WTC11 (cell line): Measurements from ENCODE around the gene TRRAP. TPM values are rescaled to one million over a fixed set of nuclear protein-coding genes. Genes with fewer than 3 reads are reported as not detected.
A peak's percentile ranks its signal among the peaks of the same experiment; 100 is the strongest.
"Not testable (repeated sequence)": the region's sequence is repeated elsewhere in the genome, so short reads cannot be mapped to it uniquely, and the experiment has no call there.

Experiments
- ATAC-seq: fragments of 200-7000 bp; cut with Tn5 transposase; 2 replicates; pipeline ENCODE4 v1.10.0; 2021; ENCODE audit warnings: mild to moderate bottlenecking, moderate library complexity
- CTCF ChIA-PET: fragments of 300-600 bp; sonication (Branson Sonifier 250); formaldehyde crosslinking; loops from one replicate; lab custom pipeline; 2021; ENCODE audit warnings: antibody characterized with exemption; lab: Charles Lee
- POLR2A ChIA-PET: fragments of 350-600 bp; sonication (Branson Sonifier 250); formaldehyde crosslinking; loops from one replicate; lab custom pipeline; 2021; ENCODE audit warnings: antibody characterized with exemption; lab: Charles Lee
- DNase-seq: peaks from one replicate; pipeline ENCODE4 v3.0.0; 2021; ENCODE audit warnings: low spot score
- H3K27ac Mint-ChIP-seq: 2 replicates; pipeline ENCODE4 v1.8.0; 2021; ENCODE audit warnings: mixed read lengths
- H3K27me3 Mint-ChIP-seq: 2 replicates; pipeline ENCODE4 v1.8.0; 2021; ENCODE audit warnings: low read depth, mild to moderate bottlenecking, moderate library complexity, mixed read lengths
- H3K36me3 Mint-ChIP-seq: 2 replicates; pipeline ENCODE4 v1.8.0; 2021; ENCODE audit warnings: mixed read lengths
- H3K4me1 Mint-ChIP-seq: 2 replicates; pipeline ENCODE4 v1.8.0; 2022; ENCODE audit warnings: mixed read lengths
- H3K4me3 Mint-ChIP-seq: 2 replicates; pipeline ENCODE4 v1.8.0; 2021; ENCODE audit warnings: mild to moderate bottlenecking, moderate library complexity, mixed read lengths
- H3K9me3 Mint-ChIP-seq: 2 replicates; pipeline ENCODE4 v1.8.0; 2021; ENCODE audit warnings: mixed read lengths
- E2F5 ChIP-seq: sonication (generic); formaldehyde crosslinking; IDR thresholded peaks from 2 replicates; pipeline ENCODE4 v1.8.1; 2022; ENCODE audit warnings: mild to moderate bottlenecking, moderate library complexity, missing genetic modification reagents
- EMX1 ChIP-seq: fragments of 250-450 bp; sonication (Bioruptor Pico); IDR thresholded peaks from 2 replicates; pipeline ENCODE4 v1.8.0; 2021; ENCODE audit warnings: mild to moderate bottlenecking
- FOXJ3 ChIP-seq: sonication (generic); formaldehyde crosslinking; IDR thresholded peaks from 2 replicates; pipeline ENCODE4 v1.9.0; 2021; ENCODE audit warnings: missing genetic modification reagents, mild to moderate bottlenecking, borderline replicate concordance
- GTF2I ChIP-seq: fragments of 250-450 bp; sonication (Bioruptor Pico); conservative IDR thresholded peaks from 2 replicates; pipeline ENCODE4 v1.4.0; 2021; ENCODE audit warnings: mild to moderate bottlenecking
- NR1H2 ChIP-seq: sonication (generic); formaldehyde crosslinking; IDR thresholded peaks from 2 replicates; pipeline ENCODE4 v1.9.0; 2021; ENCODE audit warnings: mild to moderate bottlenecking, moderate library complexity, missing genetic modification reagents
- USF2 ChIP-seq: sonication (generic); formaldehyde crosslinking; IDR thresholded peaks from 2 replicates; pipeline ENCODE4 v1.8.1; 2023; ENCODE audit warnings: mild to moderate bottlenecking, missing genetic modification reagents, moderate library complexity
- ZNF121 ChIP-seq: sonication (generic); formaldehyde crosslinking; IDR thresholded peaks from 2 replicates; pipeline ENCODE4 v1.8.0; 2023; ENCODE audit warnings: missing genetic modification reagents
- ZNF416 ChIP-seq: fragments of 250-450 bp; sonication (Bioruptor Pico); IDR thresholded peaks from 2 replicates; pipeline ENCODE4 v1.9.0; 2021; ENCODE audit warnings: mild to moderate bottlenecking, inconsistent platforms
- total RNA-seq: library from RNA; stranded (reverse); gene quantifications from 3 replicates; pipeline ENCODE4 v1.2.3, GENCODE V29; 2021
- TF ChIP-seq, protein P1 (sequence below): fragments of 200-600 bp; IDR thresholded peaks from 2 replicates; pipeline ENCODE4 v1.8.0; 2022; ENCODE audit warnings: antibody characterized with exemption
- TF ChIP-seq, protein P2 (sequence below): fragments of 250-450 bp; sonication (Bioruptor Pico); IDR thresholded peaks from 2 replicates; pipeline ENCODE4 v2.1.2; 2022; ENCODE audit warnings: mild to moderate bottlenecking, moderate library complexity
- TF ChIP-seq, protein P3 (sequence below): sonication (generic); formaldehyde crosslinking; IDR thresholded peaks from 2 replicates; pipeline ENCODE4 v1.8.0; 2023; ENCODE audit warnings: missing genetic modification reagents, mild to moderate bottlenecking, borderline replicate concordance

Gene TRRAP
- total RNA-seq, 1 experiment from 2014 or later, result 46.5 TPM

DNA sequence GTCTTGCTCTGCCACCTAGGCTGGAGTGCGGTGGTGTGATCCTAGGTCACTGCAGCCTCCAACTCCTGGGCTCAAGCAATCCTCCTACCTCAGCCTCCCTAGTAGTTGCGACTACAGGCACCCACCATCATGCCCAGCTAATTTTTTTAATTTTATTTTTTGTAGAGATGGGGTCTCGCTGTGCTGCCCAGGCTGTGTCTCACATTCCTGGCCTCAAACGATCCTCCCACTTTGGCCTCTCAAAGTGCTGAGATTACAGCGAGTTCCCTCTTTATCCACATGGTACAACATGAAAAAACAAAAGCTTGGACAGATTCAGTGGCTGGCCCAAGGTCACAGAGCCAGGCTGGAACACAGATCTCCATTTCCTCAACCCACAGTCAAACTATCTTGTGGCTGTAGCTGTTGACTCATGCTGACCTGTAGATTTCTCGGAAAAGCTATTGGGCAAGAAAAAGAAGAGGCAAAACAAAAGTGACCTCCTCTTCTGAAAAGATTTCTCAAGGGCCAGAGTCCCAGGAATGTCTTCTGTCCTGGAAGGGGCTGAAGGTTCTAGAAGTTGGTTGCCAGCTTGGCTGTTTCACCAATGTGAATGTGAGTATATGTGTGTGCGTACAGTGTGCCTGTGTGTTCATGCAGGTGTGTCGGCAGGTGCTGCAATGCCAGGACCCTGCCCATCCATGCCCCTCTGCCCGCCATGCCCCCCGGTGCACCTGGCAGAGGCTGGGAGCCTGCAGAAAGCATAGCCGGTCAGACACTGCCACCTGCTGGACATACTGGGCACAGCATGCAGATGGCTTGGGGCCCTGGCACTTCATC is 36.9 kb upstream of the TRRAP start:
- Mint-ChIP-seq H3K4me3 (no peak overlapping the region), H3K27ac (no peak overlapping the region), H3K27me3 (no peaks in the 10 kb centered on the region), H3K4me1 (peaks cover 8% of the 10 kb centered on the region), H3K9me3 (no peaks in the 10 kb centered on the region), H3K36me3 (no peaks in the 10 kb centered on the region)
- ChIA-PET CTCF (interaction anchor here (0.7 to 3.5 kb wide), 13 partner anchors 9 to 440 kb away, joined by 3 to 23 read pairs (median 4); partner anchors contain the start of genes BAIAP2L1 and TRRAP), POLR2A (no interaction called here)
- ATAC-seq, result peak; percentile 63
- peak; percentile 87 for DNase-seq
- TF ChIP-seq ZNF416 (CRISPR knock-in tag) (0 out of 2 replicates have a peak, but pooled peaks have one; percentile 10), ZNF121 (0 out of 2 replicates have a peak, but pooled peaks have one; percentile 40)
- TF ChIP-seq, protein P1, sequence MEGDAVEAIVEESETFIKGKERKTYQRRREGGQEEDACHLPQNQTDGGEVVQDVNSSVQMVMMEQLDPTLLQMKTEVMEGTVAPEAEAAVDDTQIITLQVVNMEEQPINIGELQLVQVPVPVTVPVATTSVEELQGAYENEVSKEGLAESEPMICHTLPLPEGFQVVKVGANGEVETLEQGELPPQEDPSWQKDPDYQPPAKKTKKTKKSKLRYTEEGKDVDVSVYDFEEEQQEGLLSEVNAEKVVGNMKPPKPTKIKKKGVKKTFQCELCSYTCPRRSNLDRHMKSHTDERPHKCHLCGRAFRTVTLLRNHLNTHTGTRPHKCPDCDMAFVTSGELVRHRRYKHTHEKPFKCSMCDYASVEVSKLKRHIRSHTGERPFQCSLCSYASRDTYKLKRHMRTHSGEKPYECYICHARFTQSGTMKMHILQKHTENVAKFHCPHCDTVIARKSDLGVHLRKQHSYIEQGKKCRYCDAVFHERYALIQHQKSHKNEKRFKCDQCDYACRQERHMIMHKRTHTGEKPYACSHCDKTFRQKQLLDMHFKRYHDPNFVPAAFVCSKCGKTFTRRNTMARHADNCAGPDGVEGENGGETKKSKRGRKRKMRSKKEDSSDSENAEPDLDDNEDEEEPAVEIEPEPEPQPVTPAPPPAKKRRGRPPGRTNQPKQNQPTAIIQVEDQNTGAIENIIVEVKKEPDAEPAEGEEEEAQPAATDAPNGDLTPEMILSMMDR, result peak; percentile 99
- TF ChIP-seq, protein P2, sequence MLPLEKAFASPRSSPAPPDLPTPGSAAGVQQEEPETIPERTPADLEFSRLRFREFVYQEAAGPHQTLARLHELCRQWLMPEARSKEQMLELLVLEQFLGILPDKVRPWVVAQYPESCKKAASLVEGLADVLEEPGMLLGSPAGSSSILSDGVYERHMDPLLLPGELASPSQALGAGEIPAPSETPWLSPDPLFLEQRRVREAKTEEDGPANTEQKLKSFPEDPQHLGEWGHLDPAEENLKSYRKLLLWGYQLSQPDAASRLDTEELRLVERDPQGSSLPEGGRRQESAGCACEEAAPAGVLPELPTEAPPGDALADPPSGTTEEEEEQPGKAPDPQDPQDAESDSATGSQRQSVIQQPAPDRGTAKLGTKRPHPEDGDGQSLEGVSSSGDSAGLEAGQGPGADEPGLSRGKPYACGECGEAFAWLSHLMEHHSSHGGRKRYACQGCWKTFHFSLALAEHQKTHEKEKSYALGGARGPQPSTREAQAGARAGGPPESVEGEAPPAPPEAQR (CRISPR knock-in tag), result no peak

DNA sequence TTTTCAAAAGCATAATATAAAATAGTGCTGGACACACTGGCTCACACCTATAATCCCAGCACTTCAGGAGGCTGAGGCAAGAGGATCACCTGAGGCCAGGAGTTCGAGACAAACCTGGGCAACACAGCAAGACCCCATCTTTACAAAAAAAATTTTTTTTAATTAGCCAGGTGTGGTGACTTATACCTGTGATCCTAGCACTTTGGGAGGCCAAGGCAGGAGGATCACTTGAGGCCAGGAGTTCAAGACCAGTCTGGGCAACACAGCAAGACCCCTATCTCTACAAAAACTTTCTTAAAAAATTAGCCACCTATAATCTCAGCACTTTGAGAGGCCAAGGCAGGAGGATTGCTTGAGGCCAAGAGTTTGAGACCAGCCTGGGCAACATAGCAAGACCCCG is 35.8 kb upstream of the TRRAP start:
- CTCF ChIA-PET, result interaction anchor here (0.6 to 3.5 kb wide), 6 partner anchors 10 to 409 kb away, joined by 4 to 23 read pairs (median 5); no protein-coding TSS in a partner anchor
- 0 out of 2 replicates have a peak, but pooled peaks have one; percentile 44 for TF ChIP-seq GTF2I (CRISPR knock-in tag)
- TF ChIP-seq, all 79 proteins: peak for 1; not testable (repeated sequence) for 78
- H3K27ac Mint-ChIP-seq, ATAC-seq, H3K4me3 Mint-ChIP-seq, H3K9me3 Mint-ChIP-seq, H3K4me1 Mint-ChIP-seq, H3K36me3 Mint-ChIP-seq, POLR2A ChIA-PET, DNase-seq, H3K27me3 Mint-ChIP-seq: not testable (repeated sequence)

- ChIA-PET CTCF (no interaction called here), POLR2A (no interaction called here)
- no peak for ATAC-seq
Measured at GRCh38 chr7:98848918-98849317, 29.4 kb upstream of the TRRAP start.

More at GRCh38 chr7:98848918-98849317, 29.4 kb upstream of the TRRAP start:
- Mint-ChIP-seq H3K27me3 (no peaks in the 10 kb centered on the region; the same call in 1 of the 2 replicates), H3K27ac (no peak overlapping the region), H3K36me3 (peaks cover 25% of the 10 kb centered on the region), H3K9me3 (peaks cover 32% of the 10 kb centered on the region), H3K4me1 (peaks cover 4% of the 10 kb centered on the region), H3K4me3 (no peak overlapping the region)
- TF ChIP-seq FOXJ3 (CRISPR knock-in tag) (no peak), E2F5 (CRISPR knock-in tag) (no peak), EMX1 (no peak), NR1H2 (CRISPR knock-in tag) (no peak), USF2 (CRISPR knock-in tag) (no peak)
- TF ChIP-seq, protein P1, result no peak
- TF ChIP-seq, protein P3, sequence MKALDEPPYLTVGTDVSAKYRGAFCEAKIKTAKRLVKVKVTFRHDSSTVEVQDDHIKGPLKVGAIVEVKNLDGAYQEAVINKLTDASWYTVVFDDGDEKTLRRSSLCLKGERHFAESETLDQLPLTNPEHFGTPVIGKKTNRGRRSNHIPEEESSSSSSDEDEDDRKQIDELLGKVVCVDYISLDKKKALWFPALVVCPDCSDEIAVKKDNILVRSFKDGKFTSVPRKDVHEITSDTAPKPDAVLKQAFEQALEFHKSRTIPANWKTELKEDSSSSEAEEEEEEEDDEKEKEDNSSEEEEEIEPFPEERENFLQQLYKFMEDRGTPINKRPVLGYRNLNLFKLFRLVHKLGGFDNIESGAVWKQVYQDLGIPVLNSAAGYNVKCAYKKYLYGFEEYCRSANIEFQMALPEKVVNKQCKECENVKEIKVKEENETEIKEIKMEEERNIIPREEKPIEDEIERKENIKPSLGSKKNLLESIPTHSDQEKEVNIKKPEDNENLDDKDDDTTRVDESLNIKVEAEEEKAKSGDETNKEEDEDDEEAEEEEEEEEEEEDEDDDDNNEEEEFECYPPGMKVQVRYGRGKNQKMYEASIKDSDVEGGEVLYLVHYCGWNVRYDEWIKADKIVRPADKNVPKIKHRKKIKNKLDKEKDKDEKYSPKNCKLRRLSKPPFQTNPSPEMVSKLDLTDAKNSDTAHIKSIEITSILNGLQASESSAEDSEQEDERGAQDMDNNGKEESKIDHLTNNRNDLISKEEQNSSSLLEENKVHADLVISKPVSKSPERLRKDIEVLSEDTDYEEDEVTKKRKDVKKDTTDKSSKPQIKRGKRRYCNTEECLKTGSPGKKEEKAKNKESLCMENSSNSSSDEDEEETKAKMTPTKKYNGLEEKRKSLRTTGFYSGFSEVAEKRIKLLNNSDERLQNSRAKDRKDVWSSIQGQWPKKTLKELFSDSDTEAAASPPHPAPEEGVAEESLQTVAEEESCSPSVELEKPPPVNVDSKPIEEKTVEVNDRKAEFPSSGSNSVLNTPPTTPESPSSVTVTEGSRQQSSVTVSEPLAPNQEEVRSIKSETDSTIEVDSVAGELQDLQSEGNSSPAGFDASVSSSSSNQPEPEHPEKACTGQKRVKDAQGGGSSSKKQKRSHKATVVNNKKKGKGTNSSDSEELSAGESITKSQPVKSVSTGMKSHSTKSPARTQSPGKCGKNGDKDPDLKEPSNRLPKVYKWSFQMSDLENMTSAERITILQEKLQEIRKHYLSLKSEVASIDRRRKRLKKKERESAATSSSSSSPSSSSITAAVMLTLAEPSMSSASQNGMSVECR (CRISPR knock-in tag), result no peak
- no peak for DNase-seq
